HPDE6-E6E7 (cell line): ENCODE measurements around the gene TMEM174.

Experiments
- DNase-seq: peaks from one replicate; pipeline ENCODE4 v3.0.0; 2011; ENCODE audit warnings: missing footprints; ENCODE audit errors: extremely low spot score

The TMEM174 gene

DNA sequence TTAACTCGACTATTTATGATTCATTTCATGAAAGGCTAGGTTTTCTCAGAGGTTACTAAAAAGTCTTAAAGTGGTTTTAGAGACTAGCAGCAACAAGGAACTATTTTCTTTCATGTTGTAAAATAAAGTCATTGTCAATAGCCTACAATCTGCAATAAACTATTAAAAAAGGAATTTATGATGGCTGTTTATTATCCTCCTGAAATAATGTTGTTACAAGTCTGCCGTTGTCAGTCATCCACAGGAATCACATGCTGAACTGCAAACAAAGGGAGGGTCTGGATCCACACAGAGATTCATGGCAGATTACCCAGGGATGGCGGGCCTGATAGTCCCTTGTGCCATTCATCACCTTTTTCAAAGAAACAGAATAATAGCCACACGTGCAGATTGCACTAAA is 49.2 kb downstream of the TMEM174 start:
- DNase-seq, result no peak
